K562 (cell line): ENCODE measurements around the gene EMC10. TPM values are rescaled to one million over a fixed set of nuclear protein-coding genes. Genes with fewer than 3 reads are reported as not detected.

Experiments used
- ATAC-seq: fragments of 200-7000 bp; cut with Tn5 transposase; 3 replicates; pipeline ENCODE4 v1.9.1; 2020; ENCODE audit warnings: moderate library complexity
- BruUV-seq: library from RNA; stranded (reverse); fragments of 400-500 nt; replicated peaks from 2 replicates; lab custom pipeline; 2021; lab: Mats Ljungman, UMichigan
- CTCF ChIA-PET: fragments of 300-600 bp; formaldehyde crosslinking; extraction: SDS; loops from one replicate; lab custom pipeline; 2021; ENCODE audit warnings: low intra/inter-chr PET ratio; lab: Yijun Ruan, JAX
- POLR2A ChIA-PET: fragments of 300-600, 350-650 bp; sonication (Branson Sonifier 250); formaldehyde crosslinking; extraction: SDS; loops from one replicate; lab custom pipeline; 2021; ENCODE audit warnings: antibody characterized with exemption, inconsistent platforms; lab: Yijun Ruan, JAX
- DNase-seq, 4 experiments: peaks; one replicate each; pipeline versions ENCODE4 v3.0.0 to v3.0.0-alpha.2; 2011 to 2018; ENCODE audit warnings: low spot score in 3 of 4, mixed read lengths in 3 of 4; ENCODE audit errors: extremely low read depth in 1 of 4
- FAIRE-seq: peaks from 2 replicates; lab custom pipeline; 2011; peaks lifted over from hg19 to GRCh38; lab: Jason Lieb, UNC
- H2AFZ ChIP-seq: 2 replicates; pipeline ENCODE4 v1.6.0; 2011; ENCODE audit warnings: low read depth, low read length, control low read depth, inconsistent platforms
- H3K27ac ChIP-seq: fragments of 200-600 bp; 3 replicates; pipeline ENCODE4 v1.8.0; 2011; ENCODE audit warnings: low read depth, mild to moderate bottlenecking, control low read depth, inconsistent platforms, low read length, moderate library complexity, mixed read lengths; ENCODE audit errors: extremely low read depth
- H3K27me3 ChIP-seq, 2 experiments: fragments of 300-600 bp in 1 of 2; 2 replicates in 1 of 2; 3 replicates in 1 of 2; pipeline versions ENCODE4 v1.6.0 to v1.8.0; 2011; ENCODE audit warnings: inconsistent platforms in 2 of 2, low read length in 2 of 2, mild to moderate bottlenecking in 1 of 2, mixed read lengths in 1 of 2, moderate library complexity in 1 of 2; ENCODE audit not compliant: control insufficient read depth in 2 of 2, insufficient read depth in 2 of 2
- H3K36me3 ChIP-seq: fragments of 300-600 bp; 3 replicates; pipeline ENCODE4 v1.8.0; 2011; ENCODE audit warnings: mild to moderate bottlenecking, low read length, inconsistent platforms; ENCODE audit not compliant: control insufficient read depth, insufficient read depth
- H3K4me1 ChIP-seq, 2 experiments: fragments of 200-600 bp in 1 of 2; replicated peaks in 1 of 2; 2 replicates in 1 of 2; 3 replicates in 1 of 2; pipeline versions ENCODE4 v1.5.1 to v1.8.0; 2011; ENCODE audit warnings: inconsistent platforms in 2 of 2, low read length in 2 of 2, mild to moderate bottlenecking in 1 of 2, mixed read lengths in 1 of 2, moderate library complexity in 1 of 2; ENCODE audit not compliant: control insufficient read depth in 2 of 2, insufficient read depth in 2 of 2
- H3K4me2 ChIP-seq: 2 replicates; pipeline ENCODE4 v1.6.1; 2011; ENCODE audit warnings: low read length, control low read depth, inconsistent platforms, mixed read lengths; ENCODE audit not compliant: insufficient read depth
- H3K4me3 ChIP-seq: fragments of 200-600 bp; sonication (generic), shearing (Covaris generic); 2 replicates; pipeline ENCODE4 v1.5.1; 2016; ENCODE audit warnings: control low read depth, inconsistent platforms
- H3K79me2 ChIP-seq: fragments of 200-600 bp; 3 replicates; pipeline ENCODE4 v1.8.0; 2011; ENCODE audit warnings: low read length, inconsistent platforms; ENCODE audit not compliant: control insufficient read depth, insufficient read depth
- H3K9ac ChIP-seq, 2 experiments: 2 replicates each; pipeline versions ENCODE4 v1.6.0 to v1.6.1; 2011; ENCODE audit warnings: low read depth in 2 of 2, low read length in 2 of 2, control low read depth in 1 of 2, inconsistent platforms in 1 of 2, mild to moderate bottlenecking in 1 of 2, mixed read lengths in 1 of 2; ENCODE audit not compliant: insufficient read depth in 1 of 2
- H3K9me1 ChIP-seq: one replicate; pipeline ENCODE4 v1.6.0; 2011; ENCODE audit warnings: inconsistent platforms, mild to moderate bottlenecking, low read length, moderate library complexity; ENCODE audit not compliant: control insufficient read depth, insufficient read depth
- H3K9me3 ChIP-seq: replicated peaks from 2 replicates; pipeline ENCODE4 v1.5.1; 2011; ENCODE audit warnings: low read depth, low read length, inconsistent platforms; ENCODE audit not compliant: control insufficient read depth, insufficient read depth
- H4K20me1 ChIP-seq: replicated peaks from 2 replicates; pipeline ENCODE4 v1.6.1; 2011; ENCODE audit warnings: low read length, inconsistent platforms, mixed read lengths; ENCODE audit not compliant: control insufficient read depth, insufficient read depth
- ATF2 ChIP-seq: sonication (generic); formaldehyde crosslinking; IDR thresholded peaks from 2 replicates; pipeline ENCODE4 v1.8.1; 2022; ENCODE audit warnings: missing genetic modification reagents
- NR4A1 ChIP-seq, 2 experiments: fragments of 250-450 bp in 1 of 2; fragments of 450-650 bp in 1 of 2; sonication (Bioruptor Pico) in 1 of 2; IDR thresholded peaks; 2 replicates each; pipeline versions ENCODE4 v1.4.0 to v1.6.1; 2016 to 2020; ENCODE audit warnings: mild to moderate bottlenecking in 2 of 2, missing compliant biosample characterization in 1 of 2, missing genetic modification characterization in 1 of 2, moderate library complexity in 1 of 2
- WGBS: fragments of 100-300 bp; shearing (Covaris generic); methylation state at CpG from one replicate; pipeline ENCODE4 v1.1.6; 2016; ENCODE audit warnings: low coverage, mixed read lengths; ENCODE audit not compliant: insufficient coverage; ENCODE audit errors: missing lambda C conversion rate; 5-methylcytosine and 5-hydroxymethylcytosine counted together
- in situ Hi-C: fragments of 300-500 bp; cut with MboI; formaldehyde crosslinking; loops from 4 replicates; pipeline ENCODE4 v1.15.0; 2018; ENCODE audit warnings: inconsistent platforms, mixed read lengths
- intact Hi-C: fragments of 100-400 bp; cut with micrococcal nuclease; formaldehyde crosslinking; loops from 2 replicates; pipeline ENCODE4 v1.14.2; 2022
- polyA plus RNA-seq, 8 experiments: library from polyadenylated mRNA; depleted of rRNA in 4 of 8; stranded (reverse) in 5 of 8; unstranded in 3 of 8; fragments of >200 nt; fragmentation: Nextera tagmentation in 2 of 8; fragmentation: Illumina TruSeq in 1 of 8; extraction: Ambion mirVana in 2 of 8; extraction: Trizol in 1 of 8; gene quantifications; 2 replicates each; pipeline versions ENCODE4 v1.2.1 to v1.2.3, GENCODE V29; 2011 to 2014; ENCODE audit warnings: inconsistent platforms in 1 of 8, missing spikeins in 1 of 8
- total RNA-seq, 7 experiments: library from RNA; depleted of rRNA in 6 of 7; stranded (reverse); fragments of >200 nt in 6 of 7; fragmentation: Illumina TruSeq in 2 of 7; extraction: Trizol in 2 of 7; gene quantifications; 2 replicates each; pipeline versions ENCODE4 v1.2.1 to v1.2.3, GENCODE V29; 2011 to 2021; ENCODE audit warnings: low replicate concordance in 1 of 7

Gene EMC10
- total and polyA plus RNA-seq, 9 of the 15 experiments (the other 6 are each of a cell fraction or from before 2014, with no cell fraction given), result 1.4 to 46.0 (median 13.1) TPM

GRCh38 chr19:50519006-50519575 is 42.8 kb downstream of the EMC10 start:
- H3K9me3 ChIP-seq, result no peaks in the 10 kb centered on the region
- H3K9ac ChIP-seq, result no peak overlapping the region
- peaks cover 0 to 30% of the 10 kb centered on the region in 2 experiments; a peak in 2 of 5 replicates for H3K4me1 ChIP-seq
- ChIA-PET POLR2A (interaction anchor here (1.1 kb wide), 1 partner anchor 9 kb away, joined by 3 read pairs; no protein-coding TSS in a partner anchor), CTCF (no interaction called here)
- intact Hi-C loops (no loop called here), in situ Hi-C loops (no loop called here)
- no TSS peak for BruUV-seq
- H3K79me2 ChIP-seq, result no peaks in the 10 kb centered on the region
- H3K4me2 ChIP-seq, result no peak overlapping the region
- H2AFZ ChIP-seq, result no peak overlapping the region
- 0 out of 2 replicates have a peak, but pooled peaks have one; percentile 13 for TF ChIP-seq ATF2 (CRISPR knock-in tag)
- TF ChIP-seq NR4A1 (CRISPR knock-in tag; IDR thresholded peaks at IDR 0.05), result no peak
- no peak for TF ChIP-seq NR4A1 (tag; IDR thresholded peaks at IDR 0.05)
- no peak for ATAC-seq
- FAIRE-seq, result no peak
- H3K9me1 ChIP-seq, result no peaks in the 10 kb centered on the region
- H4K20me1 ChIP-seq, result no peaks in the 10 kb centered on the region
- 85% methylated on average over 33 of the region's 40 CpGs for WGBS
- no peaks in the 10 kb centered on the region for H3K36me3 ChIP-seq
- no peak for DNase-seq
- no peak overlapping the region for H3K27ac ChIP-seq
- H3K27me3 ChIP-seq, result no peaks in the 10 kb centered on the region
- H3K4me3 ChIP-seq, result no peak overlapping the region
